ENCODE measurements around the gene SCMH1. TPM values are rescaled to one million over a fixed set of nuclear protein-coding genes. Genes with fewer than 3 reads are reported as not detected.

The SCMH1 gene
- total RNA-seq, 1 experiment from 2014 or later = 25.9 TPM

- no peak overlapping the region for H3K27ac Mint-ChIP-seq (ENCODE audit: unreplicated experiment)
- no peaks in the 10 kb centered on the region for H3K27me3 Mint-ChIP-seq (ENCODE audit: unreplicated experiment)
- intact Hi-C loops (cut with micrococcal nuclease; ENCODE audit: unreplicated experiment) = no loop called here
- CTCF ChIA-PET = no interaction called here
- H3K36me3 Mint-ChIP-seq (ENCODE audit: insufficient read depth, unreplicated experiment) = no peaks in the 10 kb centered on the region
- BruUV-seq (replicated peaks) = no TSS peak
- H3K9me3 Mint-ChIP-seq (ENCODE audit: low read depth, unreplicated experiment) = no peaks in the 10 kb centered on the region
- peaks cover 13% of the 10 kb centered on the region for H3K4me1 Mint-ChIP-seq (ENCODE audit: low read depth, unreplicated experiment)
- no peak for TF ChIP-seq CTCF (IDR thresholded peaks at IDR 0.05; ENCODE audit: unreplicated experiment)
- no peak overlapping the region for H3K4me3 Mint-ChIP-seq (ENCODE audit: low read depth, unreplicated experiment)
- DNase-seq = no peak
These were observed 143.2 kb downstream of the SCMH1 start for GRCh38 chr1:41098730-41099460.

- Mint-ChIP-seq H3K27me3 (ENCODE audit: unreplicated experiment) (no peaks in the 10 kb centered on the region), H3K27ac (ENCODE audit: unreplicated experiment) (no peak overlapping the region), H3K36me3 (ENCODE audit: insufficient read depth, unreplicated experiment) (no peaks in the 10 kb centered on the region), H3K4me1 (ENCODE audit: low read depth, unreplicated experiment) (peaks cover 6% of the 10 kb centered on the region), H3K4me3 (ENCODE audit: low read depth, unreplicated experiment) (no peak overlapping the region), H3K9me3 (ENCODE audit: low read depth, unreplicated experiment) (no peaks in the 10 kb centered on the region)
- CTCF ChIA-PET = interaction anchor here (0.6 kb wide), 1 partner anchor 42 kb away, joined by 3 read pairs; no protein-coding TSS in a partner anchor
- no TSS peak for BruUV-seq (replicated peaks)
- intact Hi-C loops (cut with micrococcal nuclease; ENCODE audit: unreplicated experiment) = no loop called here
- TF ChIP-seq CTCF (IDR thresholded peaks at IDR 0.05; ENCODE audit: unreplicated experiment) = no peak
- DNase-seq = no peak
These were observed 145.0 kb downstream of the SCMH1 start for GRCh38 chr1:41097105-41097504.

- intact Hi-C loops (cut with micrococcal nuclease; ENCODE audit: unreplicated experiment) = no loop called here
- no peak for DNase-seq
- Mint-ChIP-seq H3K4me1 (ENCODE audit: low read depth, unreplicated experiment) (no peaks in the 10 kb centered on the region), H3K9me3 (ENCODE audit: low read depth, unreplicated experiment) (no peaks in the 10 kb centered on the region), H3K27ac (ENCODE audit: unreplicated experiment) (no peak overlapping the region), H3K27me3 (ENCODE audit: unreplicated experiment) (no peaks in the 10 kb centered on the region), H3K4me3 (ENCODE audit: low read depth, unreplicated experiment) (no peak overlapping the region), H3K36me3 (ENCODE audit: insufficient read depth, unreplicated experiment) (no peaks in the 10 kb centered on the region)
- CTCF ChIA-PET = no interaction called here
- BruUV-seq (replicated peaks) = no TSS peak
- TF ChIP-seq CTCF (IDR thresholded peaks at IDR 0.05; ENCODE audit: unreplicated experiment) = no peak
These were observed 148.3 kb downstream of the SCMH1 start for GRCh38 chr1:41093826-41094225.

- peaks cover 2% of the 10 kb centered on the region for H3K9me3 Mint-ChIP-seq (ENCODE audit: low read depth, unreplicated experiment)
- no peak for DNase-seq
- no TSS peak for BruUV-seq (replicated peaks)
- H3K36me3 Mint-ChIP-seq (ENCODE audit: insufficient read depth, unreplicated experiment) = no peaks in the 10 kb centered on the region
- H3K4me3 Mint-ChIP-seq (ENCODE audit: low read depth, unreplicated experiment) = no peak overlapping the region
- TF ChIP-seq CTCF (IDR thresholded peaks at IDR 0.05; ENCODE audit: unreplicated experiment) = no peak
- intact Hi-C loops (cut with micrococcal nuclease; ENCODE audit: unreplicated experiment) = no loop called here
- no peaks in the 10 kb centered on the region for H3K27me3 Mint-ChIP-seq (ENCODE audit: unreplicated experiment)
- CTCF ChIA-PET = interaction anchor here (0.6 kb wide), 1 partner anchor 500 kb away, joined by 5 read pairs; no protein-coding TSS in a partner anchor
- H3K27ac Mint-ChIP-seq (ENCODE audit: unreplicated experiment) = no peak overlapping the region
- no peaks in the 10 kb centered on the region for H3K4me1 Mint-ChIP-seq (ENCODE audit: low read depth, unreplicated experiment)
These were observed 155.2 kb downstream of the SCMH1 start for GRCh38 chr1:41086921-41087320.
